GM19043 (cell line): ENCODE measurements around the gene GPR65.

ENCODE experiments used
- ATAC-seq: cut with Tn5 transposase; IDR thresholded peaks from one replicate; pipeline ENCODE4 v1.9.1; 2021; ENCODE audit warnings: low read depth; ENCODE audit not compliant: unreplicated experiment

GPR65 gene

DNA sequence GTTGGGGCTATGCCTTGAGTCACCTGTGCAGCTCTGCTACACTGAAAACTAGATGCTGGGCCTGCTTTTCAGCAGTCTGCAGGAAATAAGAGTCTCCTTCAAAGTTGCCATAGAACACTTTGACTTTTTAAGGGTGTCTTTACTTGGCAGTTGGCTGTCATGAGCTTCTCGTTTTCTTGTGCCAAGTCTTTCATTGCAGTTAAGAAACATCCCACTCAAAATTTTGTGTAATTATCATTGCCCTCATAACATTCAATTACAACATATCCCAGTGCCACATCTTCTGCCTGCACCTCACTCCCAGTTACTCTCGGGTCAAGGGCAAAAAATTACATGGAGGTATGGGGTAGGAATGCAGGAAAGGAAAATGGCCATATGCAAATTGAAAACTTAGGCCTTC is 29.1 kb downstream of the GPR65 start:
- no peak for ATAC-seq

GRCh38 chr14:88036422-88036821 is 31.5 kb downstream of the GPR65 start:
- ATAC-seq = no peak

DNA sequence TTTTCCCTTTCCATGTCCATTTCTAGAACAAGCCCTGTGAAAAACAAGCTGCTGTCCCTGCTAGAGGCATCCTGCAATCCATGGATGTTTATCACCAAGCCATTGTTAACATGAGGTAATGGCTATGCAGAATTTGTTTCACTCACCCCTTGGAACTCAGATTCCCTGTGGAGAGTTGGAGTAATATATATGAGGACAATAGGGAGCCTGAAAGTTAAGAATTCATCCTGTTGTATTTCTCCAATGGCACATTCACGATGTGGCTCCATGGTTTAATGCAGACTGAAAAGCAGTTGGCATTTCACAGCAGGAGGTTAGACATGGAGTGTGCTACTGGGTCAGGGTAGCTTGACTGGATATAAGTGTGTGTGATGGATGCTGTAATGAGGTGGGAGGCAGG is 32.4 kb downstream of the GPR65 start:
- no peak for ATAC-seq

GRCh38 chr14:88039197-88039596 is 34.3 kb downstream of the GPR65 start:
- ATAC-seq = no peak

DNA sequence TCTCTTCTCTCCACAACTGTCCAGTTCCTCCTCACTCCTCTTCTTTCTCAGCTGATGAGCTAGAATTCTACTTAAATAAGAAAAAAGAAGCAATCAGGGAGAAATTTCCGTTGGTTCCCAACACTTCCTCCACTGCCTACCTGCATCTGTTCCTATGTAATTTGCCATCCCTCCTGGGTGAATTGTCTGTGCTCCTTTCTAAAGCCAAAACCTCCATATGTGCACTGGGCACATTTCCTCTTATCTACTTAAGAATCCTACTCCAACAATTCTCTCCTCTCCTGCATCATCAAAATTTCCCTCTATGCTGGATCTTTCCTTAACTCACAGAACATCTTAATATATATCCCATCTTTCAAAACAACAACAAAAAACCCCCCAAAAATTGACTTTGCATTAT is 35.2 kb downstream of the GPR65 start:
- ATAC-seq = no peak

GRCh38 chr14:88043529-88044443 is 38.9 kb downstream of the GPR65 start:
- no peak for ATAC-seq

GRCh38 chr14:88044444-88044758 is 39.5 kb downstream of the GPR65 start:
- ATAC-seq = no peak

DNA sequence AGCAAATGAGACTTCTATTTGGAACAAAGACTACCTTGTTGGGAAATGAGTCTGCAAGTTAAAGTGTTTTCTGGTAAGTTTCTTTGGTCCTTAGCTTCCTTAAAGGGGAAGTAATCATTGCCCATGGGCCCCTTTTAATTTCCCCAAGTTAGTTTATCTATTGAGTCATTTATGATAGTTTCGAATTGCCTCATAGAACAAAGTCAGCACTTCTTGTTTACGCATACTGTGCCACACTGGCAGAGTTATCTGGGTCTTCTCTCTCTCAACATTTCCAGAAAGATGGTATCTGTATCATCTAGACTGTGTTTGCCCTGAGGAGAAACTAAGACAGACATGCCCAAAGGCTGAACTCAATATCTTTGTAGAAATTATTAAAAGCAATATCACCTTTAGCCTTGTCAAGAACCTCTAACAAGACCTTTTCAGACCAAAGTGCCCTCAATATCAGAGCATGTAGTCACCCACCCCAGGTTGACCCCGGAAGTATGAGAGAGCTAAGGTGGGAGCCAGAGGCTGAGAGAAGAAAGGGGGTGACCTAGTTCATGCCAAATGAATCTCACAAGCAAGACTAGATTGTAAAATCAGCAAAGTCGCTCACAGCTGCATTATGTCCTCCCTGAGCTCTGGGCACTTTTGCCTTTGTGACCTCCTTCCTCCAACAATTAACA is 40.0 kb downstream of the GPR65 start:
- peak; percentile 70 for ATAC-seq

GRCh38 chr14:88045705-88046104 is 40.8 kb downstream of the GPR65 start:
- ATAC-seq = no peak

DNA sequence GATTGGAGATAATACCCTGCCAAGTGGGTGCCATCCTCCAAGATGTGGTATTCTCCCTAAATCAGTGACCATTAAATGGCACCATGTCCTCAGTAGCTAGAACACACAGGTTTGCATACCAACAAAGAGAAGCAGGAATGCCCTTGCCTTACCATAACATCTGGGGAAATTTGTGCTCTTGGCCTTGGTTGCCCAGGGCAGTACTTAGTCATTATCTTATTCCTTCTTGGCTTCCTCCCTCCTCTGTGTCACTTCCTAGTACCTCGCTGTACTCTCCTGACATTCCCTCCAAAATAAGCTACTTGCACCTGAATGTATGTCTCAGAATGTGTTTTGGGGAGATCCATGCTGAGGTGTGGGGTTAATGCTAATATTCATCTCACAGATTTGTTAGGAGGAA is 43.4 kb downstream of the GPR65 start:
- ATAC-seq = no peak

GRCh38 chr14:88049266-88049665 is 44.3 kb downstream of the GPR65 start:
- no peak for ATAC-seq

DNA sequence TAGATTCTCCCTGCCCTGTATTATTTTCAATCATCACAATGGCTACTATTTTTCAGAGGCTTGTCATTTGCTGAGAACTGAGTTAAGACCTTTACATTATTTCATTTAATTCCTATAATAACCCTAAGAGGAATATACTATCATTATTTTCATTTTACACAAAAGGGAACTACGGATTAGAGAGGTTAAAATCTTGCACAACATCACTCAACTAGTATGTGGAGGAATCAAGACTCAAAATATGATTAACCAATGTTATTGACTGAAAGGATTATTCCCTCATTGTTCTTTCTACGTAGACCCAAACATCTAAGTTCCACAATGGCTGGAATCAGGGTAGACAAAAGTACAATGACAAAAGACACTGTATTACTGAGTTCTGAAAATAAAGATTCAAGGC is 45.0 kb downstream of the GPR65 start:
- ATAC-seq = no peak

GRCh38 chr14:88060576-88060975 is 55.6 kb downstream of the GPR65 start:
- ATAC-seq = no peak

- ATAC-seq = no peak
Observed at GRCh38 chr14:88063811-88064210, 58.9 kb downstream of the GPR65 start.
